Measurements from ENCODE around the gene LAMB4.

The LAMB4 gene

GRCh38 chr7:108078211-108078673 is 51.9 kb downstream of the LAMB4 start:
- DNase-seq: no peak

- no peak for DNase-seq
Measured at GRCh38 chr7:108077709-108078108, 52.5 kb downstream of the LAMB4 start.

- DNase-seq: no peak
Measured at GRCh38 chr7:108076156-108076555, 54.0 kb downstream of the LAMB4 start.

- no peak for DNase-seq
Measured at GRCh38 chr7:108073305-108074070, 56.7 kb downstream of the LAMB4 start.

GRCh38 chr7:108072739-108073138 is 57.4 kb downstream of the LAMB4 start:
- DNase-seq: no peak

- DNase-seq: no peak
Measured at GRCh38 chr7:108072116-108072515, 58.0 kb downstream of the LAMB4 start.

GRCh38 chr7:108071551-108071950 is 58.6 kb downstream of the LAMB4 start:
- no peak for DNase-seq

- DNase-seq: no peak
Measured at GRCh38 chr7:108069646-108070045, 60.5 kb downstream of the LAMB4 start.

- no peak for DNase-seq
Measured at GRCh38 chr7:108067844-108068243, 62.3 kb downstream of the LAMB4 start.

- no peak for DNase-seq
Measured at GRCh38 chr7:108066486-108066885, 63.7 kb downstream of the LAMB4 start.

GRCh38 chr7:108063520-108063933 is 66.6 kb downstream of the LAMB4 start:
- DNase-seq: no peak

- DNase-seq: no peak
Measured at GRCh38 chr7:108062250-108063014, 67.7 kb downstream of the LAMB4 start.

GRCh38 chr7:108059526-108059925 is 70.6 kb downstream of the LAMB4 start:
- no peak for DNase-seq

GRCh38 chr7:108057951-108058481 is 72.1 kb downstream of the LAMB4 start:
- DNase-seq: no peak

GRCh38 chr7:108055611-108056021 is 74.5 kb downstream of the LAMB4 start:
- no peak for DNase-seq

GRCh38 chr7:108054537-108054936 is 75.6 kb downstream of the LAMB4 start:
- DNase-seq: no peak

GRCh38 chr7:108053250-108053649 is 76.9 kb downstream of the LAMB4 start:
- DNase-seq: no peak

- DNase-seq: no peak
Measured at GRCh38 chr7:108051454-108051853, 78.7 kb downstream of the LAMB4 start.

GRCh38 chr7:108049962-108050361 is 80.2 kb downstream of the LAMB4 start:
- no peak for DNase-seq

GRCh38 chr7:108048422-108048821 is 81.7 kb downstream of the LAMB4 start:
- no peak for DNase-seq

- DNase-seq: no peak
Measured at GRCh38 chr7:108046952-108047506, 83.1 kb downstream of the LAMB4 start.

GRCh38 chr7:108045669-108046068 is 84.5 kb downstream of the LAMB4 start:
- DNase-seq: no peak

GRCh38 chr7:108045154-108045553 is 85.0 kb downstream of the LAMB4 start:
- DNase-seq: no peak

GRCh38 chr7:108044345-108044744 is 85.8 kb downstream of the LAMB4 start:
- no peak for DNase-seq
